Mesendoderm (in vitro differentiated cells): ENCODE measurements around the gene STIM2.

Experiments used
- DNase-seq: peaks from one replicate; pipeline ENCODE4 v3.0.0; 2013
- H2AK5ac ChIP-seq: 2 replicates; pipeline ENCODE4 v1.6.1; 2013; ENCODE audit warnings: low read length, inconsistent platforms
- H2BK120ac ChIP-seq: 2 replicates; pipeline ENCODE4 v1.6.1; 2013; ENCODE audit warnings: low read depth, mild to moderate bottlenecking, low read length, moderate library complexity, mixed read lengths
- H2BK15ac ChIP-seq: replicated peaks from 2 replicates; pipeline ENCODE4 v1.6.1; 2013; ENCODE audit warnings: low read depth, mild to moderate bottlenecking, moderate library complexity
- H2BK5ac ChIP-seq: 2 replicates; pipeline ENCODE4 v1.6.1; 2013; ENCODE audit warnings: low read length, inconsistent platforms
- H3K18ac ChIP-seq: 2 replicates; pipeline ENCODE4 v1.6.1; 2013; ENCODE audit warnings: mild to moderate bottlenecking, low read length, mixed read lengths
- H3K23ac ChIP-seq: one replicate; pipeline ENCODE4 v1.6.1; 2013; ENCODE audit warnings: low read length
- H3K27ac ChIP-seq: 2 replicates; pipeline ENCODE4 v1.5.1; 2013; ENCODE audit warnings: low read depth, mild to moderate bottlenecking, inconsistent platforms, low read length, moderate library complexity
- H3K27me3 ChIP-seq: 2 replicates; pipeline ENCODE4 v1.6.1; 2013; ENCODE audit warnings: low read length, control low read depth, mild to moderate bottlenecking, inconsistent platforms; ENCODE audit not compliant: insufficient read depth, poor library complexity
- H3K36me3 ChIP-seq: 2 replicates; pipeline ENCODE4 v1.6.1; 2013; ENCODE audit warnings: low read length, inconsistent platforms; ENCODE audit not compliant: control insufficient read depth, insufficient read depth
- H3K4ac ChIP-seq: one replicate; pipeline ENCODE4 v1.6.1; 2013; ENCODE audit warnings: low read depth, mild to moderate bottlenecking, low read length, moderate library complexity
- H3K4me1 ChIP-seq: 2 replicates; pipeline ENCODE4 v1.6.1; 2013; ENCODE audit warnings: low read depth, low read length, inconsistent platforms; ENCODE audit not compliant: control insufficient read depth
- H3K4me2 ChIP-seq: 2 replicates; pipeline ENCODE4 v1.6.1; 2013; ENCODE audit warnings: low read length
- H3K4me3 ChIP-seq: 2 replicates; pipeline ENCODE4 v1.5.1; 2013; ENCODE audit warnings: mild to moderate bottlenecking, low read length
- H3K56ac ChIP-seq: one replicate; pipeline ENCODE4 v1.6.1; 2013; ENCODE audit warnings: low read length
- H3K79me1 ChIP-seq: 2 replicates; pipeline ENCODE4 v1.6.1; 2013; ENCODE audit warnings: low read length, inconsistent platforms
- H3K79me2 ChIP-seq: 2 replicates; pipeline ENCODE4 v1.6.1; 2013; ENCODE audit warnings: mild to moderate bottlenecking, low read length; ENCODE audit not compliant: control insufficient read depth, insufficient read depth
- H3K9ac ChIP-seq: 2 replicates; pipeline ENCODE4 v1.6.1; 2013; ENCODE audit warnings: low read length, inconsistent platforms
- H4K5ac ChIP-seq: one replicate; pipeline ENCODE4 v1.6.1; 2013; ENCODE audit warnings: low read length
- H4K8ac ChIP-seq: one replicate; pipeline ENCODE4 v1.6.1; 2013; ENCODE audit warnings: low read depth, mild to moderate bottlenecking, control low read depth, low read length, moderate library complexity
- WGBS: extraction: QIAGEN DNeasy Blood & Tissue Kit; methylation state at CpG from one replicate; pipeline ENCODE4 v1.1.7; 2013; ENCODE audit warnings: low lambda C conversion rate, missing lambda C conversion rate; ENCODE audit not compliant: insufficient coverage; ENCODE audit errors: extremely low coverage; 5-methylcytosine and 5-hydroxymethylcytosine counted together

The STIM2 gene

GRCh38 chr4:26937139-26937538, 76.5 kb downstream of the STIM2 start:
- H4K5ac ChIP-seq = no peak overlapping the region
- no peak overlapping the region for H3K4ac ChIP-seq
- H3K56ac ChIP-seq = peak overlapping the region; percentile 50
- peaks cover 3% of the 10 kb centered on the region for H3K79me2 ChIP-seq
- H3K4me3 ChIP-seq = no peak overlapping the region
- no peak overlapping the region for H4K8ac ChIP-seq
- no peak overlapping the region for H2AK5ac ChIP-seq
- H3K27ac ChIP-seq = no peak overlapping the region
- DNase-seq = peak; percentile 17
- H3K23ac ChIP-seq = no peak overlapping the region
- H3K18ac ChIP-seq = no peak overlapping the region
- no peak overlapping the region for H3K4me2 ChIP-seq
- no peaks in the 10 kb centered on the region for H3K36me3 ChIP-seq
- H3K4me1 ChIP-seq = peaks cover 13% of the 10 kb centered on the region
- H3K9ac ChIP-seq = no peak overlapping the region
- no peak overlapping the region for H2BK120ac ChIP-seq
- no peak overlapping the region for H2BK15ac ChIP-seq
- no peaks in the 10 kb centered on the region for H3K27me3 ChIP-seq
- H3K79me1 ChIP-seq = peaks cover 7% of the 10 kb centered on the region
- H2BK5ac ChIP-seq = peak overlapping the region; percentile 27
- whole genome bisulfite sequencing = no CpG with 5 or more reads among the region's 2 CpGs

- H3K79me2 ChIP-seq = peaks cover 3% of the 10 kb centered on the region
- H3K18ac ChIP-seq = no peak overlapping the region
- H3K4ac ChIP-seq = no peak overlapping the region
- H3K4me2 ChIP-seq = no peak overlapping the region
- H3K27me3 ChIP-seq = no peaks in the 10 kb centered on the region
- H3K4me3 ChIP-seq = no peak overlapping the region
- no peak overlapping the region for H2AK5ac ChIP-seq
- peaks cover 14% of the 10 kb centered on the region for H3K4me1 ChIP-seq
- no peak overlapping the region for H4K8ac ChIP-seq
- H3K36me3 ChIP-seq = no peaks in the 10 kb centered on the region
- H3K23ac ChIP-seq = no peak overlapping the region
- no peak overlapping the region for H4K5ac ChIP-seq
- H3K27ac ChIP-seq = no peak overlapping the region
- peak; percentile 35 for DNase-seq
- H2BK5ac ChIP-seq = no peak overlapping the region
- no CpG with 5 or more reads among the region's 3 CpGs for WGBS
- no peak overlapping the region for H2BK15ac ChIP-seq
- no peak overlapping the region for H2BK120ac ChIP-seq
- H3K79me1 ChIP-seq = peaks cover 7% of the 10 kb centered on the region
- no peak overlapping the region for H3K9ac ChIP-seq
- H3K56ac ChIP-seq = no peak overlapping the region
Observed at GRCh38 chr4:26937567-26937966, 76.9 kb downstream of the STIM2 start.

GRCh38 chr4:26938516-26938915, 77.9 kb downstream of the STIM2 start:
- Histone ChIP-seq H3K27me3 (no peaks in the 10 kb centered on the region), H2AK5ac (no peak overlapping the region), H3K36me3 (no peaks in the 10 kb centered on the region), H3K56ac (no peak overlapping the region), H2BK120ac (no peak overlapping the region), H3K4ac (no peak overlapping the region), H3K18ac (no peak overlapping the region), H3K23ac (no peak overlapping the region), H3K27ac (no peak overlapping the region), H3K4me2 (no peak overlapping the region), H2BK5ac (no peak overlapping the region), H3K4me1 (peaks cover 14% of the 10 kb centered on the region), H3K4me3 (no peak overlapping the region), H3K79me2 (peaks cover 5% of the 10 kb centered on the region), H2BK15ac (no peak overlapping the region), H3K9ac (no peak overlapping the region), H4K8ac (no peak overlapping the region), H3K79me1 (peaks cover 7% of the 10 kb centered on the region), H4K5ac (no peak overlapping the region)
- DNase-seq = peak; percentile 79
- no CpG with 5 or more reads among the region's 2 CpGs for WGBS

DNA sequence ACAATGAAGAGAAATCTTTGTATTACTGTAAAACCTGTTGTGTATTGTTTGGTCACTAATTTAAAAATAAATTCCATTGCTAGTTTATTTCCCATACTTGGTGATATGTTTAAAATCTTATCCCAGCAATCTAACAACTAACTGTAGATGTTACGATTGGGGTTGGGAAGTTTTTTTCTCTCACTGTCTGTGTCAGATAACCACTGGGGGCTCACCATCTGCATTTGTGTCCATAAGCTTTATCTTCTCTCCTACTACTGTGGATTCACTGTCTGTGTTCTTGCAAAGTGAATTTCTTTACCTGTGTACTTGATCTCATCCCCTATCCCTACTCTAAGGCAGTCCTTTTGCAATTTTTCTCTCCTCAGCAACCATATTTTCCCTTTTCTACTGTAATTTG, 81.3 kb downstream of the STIM2 start:
- Histone ChIP-seq H3K4me1 (peaks cover 14% of the 10 kb centered on the region), H3K27ac (no peak overlapping the region), H2BK5ac (no peak overlapping the region), H3K9ac (no peak overlapping the region), H4K8ac (no peak overlapping the region), H3K79me2 (peaks cover 8% of the 10 kb centered on the region), H2BK15ac (no peak overlapping the region), H3K4me2 (no peak overlapping the region), H2AK5ac (no peak overlapping the region), H3K18ac (no peak overlapping the region), H3K23ac (no peak overlapping the region), H3K79me1 (peaks cover 10% of the 10 kb centered on the region), H4K5ac (no peak overlapping the region), H3K56ac (no peak overlapping the region), H3K4ac (no peak overlapping the region), H3K36me3 (no peaks in the 10 kb centered on the region), H3K27me3 (no peaks in the 10 kb centered on the region), H3K4me3 (no peak overlapping the region), H2BK120ac (no peak overlapping the region)
- WGBS = no CpG with 5 or more reads among the region's 1 CpG
- peak; percentile 28 for DNase-seq

DNA sequence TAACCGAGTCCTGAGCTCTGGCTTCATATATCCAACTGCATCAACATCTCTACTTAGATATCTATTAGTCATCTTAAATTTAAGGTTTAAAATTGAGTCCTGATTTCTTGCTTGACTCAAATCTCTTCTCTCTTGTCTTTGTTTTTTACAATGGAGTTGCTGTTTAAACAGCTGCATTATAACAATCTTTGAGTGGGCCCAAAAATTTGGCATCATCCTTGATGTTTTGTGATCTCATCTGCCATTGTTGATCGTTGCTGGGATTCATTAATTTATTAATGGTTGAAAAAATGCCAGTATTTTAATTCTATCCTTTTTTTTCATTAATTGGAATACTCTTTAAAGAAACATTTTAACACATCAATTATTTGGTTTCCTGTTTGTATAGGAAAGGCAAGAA, 82.2 kb downstream of the STIM2 start:
- Histone ChIP-seq H3K27me3 (no peaks in the 10 kb centered on the region), H3K18ac (no peak overlapping the region), H3K27ac (no peak overlapping the region), H3K36me3 (no peaks in the 10 kb centered on the region), H2BK120ac (no peak overlapping the region), H4K8ac (no peak overlapping the region), H3K79me1 (peaks cover 12% of the 10 kb centered on the region), H4K5ac (no peak overlapping the region), H3K79me2 (peaks cover 8% of the 10 kb centered on the region), H3K4me1 (peaks cover 11% of the 10 kb centered on the region), H3K9ac (no peak overlapping the region), H3K4me2 (no peak overlapping the region), H3K4me3 (no peak overlapping the region), H3K23ac (no peak overlapping the region), H2BK5ac (no peak overlapping the region), H2BK15ac (no peak overlapping the region), H2AK5ac (no peak overlapping the region), H3K4ac (no peak overlapping the region), H3K56ac (no peak overlapping the region)
- no CpG with 5 or more reads among the region's 2 CpGs for WGBS
- DNase-seq = no peak

GRCh38 chr4:26943391-26943790, 82.8 kb downstream of the STIM2 start:
- no peaks in the 10 kb centered on the region for H3K36me3 ChIP-seq
- no peak overlapping the region for H3K4me3 ChIP-seq
- no CpG with 5 or more reads among the region's 5 CpGs for WGBS

More at GRCh38 chr4:26943391-26943790, 82.8 kb downstream of the STIM2 start:
- H3K56ac ChIP-seq = no peak overlapping the region
- H2BK120ac ChIP-seq = no peak overlapping the region
- no peak overlapping the region for H3K4ac ChIP-seq
- peaks cover 11% of the 10 kb centered on the region for H3K4me1 ChIP-seq
- no peak overlapping the region for H3K18ac ChIP-seq
- no peak for DNase-seq
- H4K8ac ChIP-seq = no peak overlapping the region
- no peak overlapping the region for H2AK5ac ChIP-seq
- no peak overlapping the region for H4K5ac ChIP-seq
- no peak overlapping the region for H2BK5ac ChIP-seq
- no peak overlapping the region for H2BK15ac ChIP-seq
- no peak overlapping the region for H3K27ac ChIP-seq
- peaks cover 14% of the 10 kb centered on the region for H3K79me1 ChIP-seq
- no peak overlapping the region for H3K9ac ChIP-seq
- no peak overlapping the region for H3K23ac ChIP-seq
- H3K79me2 ChIP-seq = peaks cover 12% of the 10 kb centered on the region
- H3K4me2 ChIP-seq = no peak overlapping the region
- no peaks in the 10 kb centered on the region for H3K27me3 ChIP-seq
